ENCODE results near the gene PPARG.

The PPARG gene

GRCh38 chr3:12371525-12372140, 82.8 kb downstream of the PPARG start:
- Histone ChIP-seq H3K27me3 (ENCODE audit: control insufficient read depth, low read length) (peaks cover 2% of the 10 kb centered on the region; the same call in 1 of the 2 replicates), H4K20me1 (ENCODE audit: control insufficient read depth, insufficient read depth, low read depth, low read length) (no peaks in the 10 kb centered on the region), H3K36me3 (ENCODE audit: control insufficient read depth, low read length) (no peaks in the 10 kb centered on the region), H3K4me3 (ENCODE audit: low read length) (no peak overlapping the region), H3K4me1 (ENCODE audit: control insufficient read depth, low read length) (no peaks in the 10 kb centered on the region), H3K9me2 (replicated peaks; ENCODE audit: control insufficient read depth, low read length) (no peaks in the 10 kb centered on the region), H3F3A (ENCODE audit: control insufficient read depth, insufficient read depth) (no peaks in the 10 kb centered on the region), H3K9me3 (ENCODE audit: control insufficient read depth, insufficient read depth, low read length) (no peaks in the 10 kb centered on the region), H3K79me2 (ENCODE audit: control insufficient read depth, low read length) (no peaks in the 10 kb centered on the region), H3K4me2 (ENCODE audit: low read length) (no peak overlapping the region), H3K27ac (ENCODE audit: low read depth, low read length) (no peak overlapping the region)
- TF ChIP-seq CTCF (IDR thresholded peaks at IDR 0.05; ENCODE audit: low read depth, low read length, poor library complexity, severe bottlenecking) (no peak), EZH2phosphoT487 (IDR thresholded peaks at IDR 0.05; ENCODE audit: borderline replicate concordance, low read length) (no peak)

GRCh38 chr3:12372741-12373280, 83.9 kb downstream of the PPARG start:
- H4K20me1 ChIP-seq (ENCODE audit: control insufficient read depth, insufficient read depth, low read depth, low read length) = no peaks in the 10 kb centered on the region
- H3K4me3 ChIP-seq (ENCODE audit: low read length) = no peak overlapping the region
- TF ChIP-seq CTCF (IDR thresholded peaks at IDR 0.05; ENCODE audit: low read depth, low read length, poor library complexity, severe bottlenecking) (no peak), EZH2phosphoT487 (IDR thresholded peaks at IDR 0.05; ENCODE audit: borderline replicate concordance, low read length) (no peak)
- H3K27me3 ChIP-seq (ENCODE audit: control insufficient read depth, low read length) = peaks cover 2% of the 10 kb centered on the region; the same call in 1 of the 2 replicates
- H3K36me3 ChIP-seq (ENCODE audit: control insufficient read depth, low read length) = no peaks in the 10 kb centered on the region
- no peaks in the 10 kb centered on the region for H3F3A ChIP-seq (ENCODE audit: control insufficient read depth, insufficient read depth)
- no peaks in the 10 kb centered on the region for H3K9me2 ChIP-seq (replicated peaks; ENCODE audit: control insufficient read depth, low read length)
- no peaks in the 10 kb centered on the region for H3K79me2 ChIP-seq (ENCODE audit: control insufficient read depth, low read length)
- H3K4me1 ChIP-seq (ENCODE audit: control insufficient read depth, low read length) = no peaks in the 10 kb centered on the region
- H3K9me3 ChIP-seq (ENCODE audit: control insufficient read depth, insufficient read depth, low read length) = no peaks in the 10 kb centered on the region
- H3K27ac ChIP-seq (ENCODE audit: low read depth, low read length) = no peak overlapping the region
- H3K4me2 ChIP-seq (ENCODE audit: low read length) = no peak overlapping the region

- no peaks in the 10 kb centered on the region for H3K79me2 ChIP-seq (ENCODE audit: control insufficient read depth, low read length)
- peaks cover 5% of the 10 kb centered on the region for H3K27me3 ChIP-seq (ENCODE audit: control insufficient read depth, low read length)
- no peaks in the 10 kb centered on the region for H4K20me1 ChIP-seq (ENCODE audit: control insufficient read depth, insufficient read depth, low read depth, low read length)
- H3K36me3 ChIP-seq (ENCODE audit: control insufficient read depth, low read length) = no peaks in the 10 kb centered on the region
- H3K4me2 ChIP-seq (ENCODE audit: low read length) = no peak overlapping the region
- TF ChIP-seq EZH2phosphoT487 (IDR thresholded peaks at IDR 0.05; ENCODE audit: borderline replicate concordance, low read length) (no peak), CTCF (IDR thresholded peaks at IDR 0.05; ENCODE audit: low read depth, low read length, poor library complexity, severe bottlenecking) (no peak)
- no peak overlapping the region for H3K4me3 ChIP-seq (ENCODE audit: low read length)
- H3F3A ChIP-seq (ENCODE audit: control insufficient read depth, insufficient read depth) = no peaks in the 10 kb centered on the region
- peaks cover 9% of the 10 kb centered on the region for H3K4me1 ChIP-seq (ENCODE audit: control insufficient read depth, low read length)
- no peaks in the 10 kb centered on the region for H3K9me2 ChIP-seq (replicated peaks; ENCODE audit: control insufficient read depth, low read length)
- no peaks in the 10 kb centered on the region for H3K9me3 ChIP-seq (ENCODE audit: control insufficient read depth, insufficient read depth, low read length)
- H3K27ac ChIP-seq (ENCODE audit: low read depth, low read length) = no peak overlapping the region
Measured at GRCh38 chr3:12375572-12375971, 86.7 kb downstream of the PPARG start.

All from DOHH2 (cell line).